CD4-positive, alpha-beta T cell (primary cell): Measurements from ENCODE around the gene LETM1. TPM values are rescaled to one million over a fixed set of nuclear protein-coding genes. Genes with fewer than 3 reads are reported as not detected.

Experiments used
- ATAC-seq: fragments of 200-7000 bp; cut with Tn5 transposase; one replicate; pipeline ENCODE4 v1.10.0; 2022; ENCODE audit warnings: mild to moderate bottlenecking; ENCODE audit not compliant: poor library complexity
- CTCF ChIA-PET: fragments of 350-600 bp; sonication (Branson Sonifier 250); formaldehyde crosslinking; loops from one replicate; lab custom pipeline; 2021; ENCODE audit warnings: antibody characterized with exemption, inconsistent platforms; lab: Charles Lee
- POLR2A ChIA-PET: fragments of 350-600 bp; sonication (Branson Sonifier 250); formaldehyde crosslinking; loops from one replicate; lab custom pipeline; 2021; ENCODE audit warnings: antibody characterized with exemption, inconsistent platforms; lab: Charles Lee
- DNase-seq, 14 experiments: peaks; one replicate each; pipeline ENCODE4 v3.0.0-alpha.2; 2013 to 2020; ENCODE audit warnings: mixed read lengths in 2 of 14
- H3K27ac ChIP-seq, 2 donors: one replicate each; pipeline versions ENCODE4 v1.5.1 to v1.7.0; 2013; ENCODE audit warnings: low read length in 2 of 2, low read depth in 1 of 2, mild to moderate bottlenecking in 1 of 2
- H3K27me3 ChIP-seq, 2 experiments: 1 replicate in 1 of 2; 2 replicates in 1 of 2; pipeline versions ENCODE4 v1.6.1 to v1.7.0; 2013; ENCODE audit warnings: low read length in 2 of 2, control low read depth in 1 of 2, mild to moderate bottlenecking in 1 of 2, moderate library complexity in 1 of 2; ENCODE audit not compliant: insufficient read depth in 2 of 2, control insufficient read depth in 1 of 2
- H3K36me3 ChIP-seq: one replicate; pipeline ENCODE4 v1.6.1; 2013; ENCODE audit warnings: low read length, control low read depth; ENCODE audit not compliant: insufficient read depth
- H3K4me1 ChIP-seq: one replicate; pipeline ENCODE4 v1.6.1; 2013; ENCODE audit warnings: low read length, control low read depth; ENCODE audit not compliant: insufficient read depth
- H3K4me3 ChIP-seq: one replicate; pipeline ENCODE4 v1.5.1; 2013; ENCODE audit warnings: mild to moderate bottlenecking, low read length, moderate library complexity
- H3K9me3 ChIP-seq, 2 experiments: 1 replicate in 1 of 2; 2 replicates in 1 of 2; pipeline versions ENCODE4 v1.6.1 to v1.7.0; 2013; ENCODE audit warnings: low read length in 2 of 2, mild to moderate bottlenecking in 2 of 2, control low read depth in 1 of 2, moderate library complexity in 1 of 2; ENCODE audit not compliant: control insufficient read depth in 1 of 2, insufficient read depth in 1 of 2
- H3K27ac Mint-ChIP-seq: one replicate; pipeline ENCODE4 v1.8.0; 2020; ENCODE audit warnings: mixed read lengths
- H3K27me3 Mint-ChIP-seq: one replicate; pipeline ENCODE4 v1.8.0; 2021; ENCODE audit warnings: mixed read lengths
- H3K36me3 Mint-ChIP-seq: one replicate; pipeline ENCODE4 v1.8.0; 2021; ENCODE audit warnings: low read depth, mixed read lengths
- H3K4me1 Mint-ChIP-seq: one replicate; pipeline ENCODE4 v1.8.0; 2021; ENCODE audit warnings: low read depth, mixed read lengths
- H3K4me3 Mint-ChIP-seq: one replicate; pipeline ENCODE4 v1.8.0; 2020; ENCODE audit warnings: mild to moderate bottlenecking, mixed read lengths
- H3K9me3 Mint-ChIP-seq: one replicate; pipeline ENCODE4 v1.8.0; 2020; ENCODE audit warnings: mixed read lengths
- intact Hi-C, 2 experiments: fragments of 100-400 bp; cut with DNase I in 1 of 2; cut with micrococcal nuclease in 1 of 2; formaldehyde crosslinking; loops; one replicate each; pipeline versions ENCODE4 v1.15.1 to v1.9.0; 2023 to 2025; cut with DNase I, micrococcal nuclease
- total RNA-seq, 174 experiments: library from RNA in 2 of 174; stranded (reverse) in 2 of 174; gene quantifications; one replicate each; pipeline ENCODE4 v1.2.3 and lab custom pipeline; 2021 to 2026
- TF ChIP-seq, protein P1 (sequence below): fragments of 200-600 bp; IDR thresholded peaks from one replicate; pipeline ENCODE4 v1.8.0; 2022; ENCODE audit warnings: antibody characterized with exemption, mild to moderate bottlenecking

LETM1 gene
- total RNA-seq, 2 experiments from 2014 or later: 21.2 to 25.2 TPM

DNA sequence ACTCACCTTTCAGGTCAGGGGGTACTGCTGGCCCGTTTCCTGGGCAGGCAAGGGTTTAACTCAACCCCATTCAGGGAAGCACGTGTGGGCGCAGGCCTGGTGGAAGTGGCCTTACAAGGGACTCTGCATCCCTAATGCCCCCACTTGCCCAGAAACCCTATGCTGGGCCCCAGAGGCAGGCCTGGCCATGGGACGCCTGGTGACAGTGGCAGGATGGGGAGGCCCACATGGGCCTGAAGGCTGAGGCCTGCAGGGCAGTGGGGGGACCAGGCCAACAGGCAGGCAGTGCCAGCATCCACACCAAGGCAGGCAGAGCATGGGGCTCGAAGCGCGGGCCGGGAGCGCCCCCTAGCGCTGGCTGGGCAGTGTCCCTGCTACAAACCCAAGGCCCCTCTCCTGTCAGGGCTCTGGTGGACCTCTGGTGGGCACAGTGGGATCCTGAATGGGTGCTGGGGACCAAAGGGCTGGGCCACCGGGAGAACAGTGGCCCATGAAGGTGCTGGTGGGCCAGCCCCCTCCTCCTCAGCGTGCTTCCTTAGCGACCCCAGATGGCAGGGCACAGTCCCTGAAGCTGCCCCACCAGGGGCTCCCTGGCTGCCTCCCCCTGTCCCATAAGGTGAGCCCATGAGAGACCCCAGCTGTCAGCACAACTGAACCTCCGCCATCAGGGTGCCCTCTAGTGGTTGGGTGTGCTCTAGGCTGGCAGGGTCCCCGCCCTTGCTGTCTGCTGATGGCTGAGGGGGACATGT, 46.0 kb downstream of the LETM1 start:
- Mint-ChIP-seq H3K4me1 (no peaks in the 10 kb centered on the region), H3K36me3 (peaks cover 22% of the 10 kb centered on the region), H3K4me3 (no peak overlapping the region), H3K27me3 (no peaks in the 10 kb centered on the region), H3K27ac (no peak overlapping the region), H3K9me3 (no peaks in the 10 kb centered on the region)
- H3K4me1 ChIP-seq: no peaks in the 10 kb centered on the region
- H3K27ac ChIP-seq: no peak overlapping the region
- peak; percentile 38 to 79 (median 60) for DNase-seq
- ChIA-PET CTCF (interaction anchor here (1.2 kb wide), 2 partner anchors 61 to 63 kb away, joined by 3 to 5 read pairs; no protein-coding TSS in a partner anchor), POLR2A (no interaction called here)
- intact Hi-C loops: loop anchor here (2.0 to 5.0 kb wide), 5 partner anchors 48 to 118 kb away; no protein-coding TSS in a partner anchor
- no peak overlapping the region for H3K4me3 ChIP-seq
- H3K36me3 ChIP-seq: peaks cover 11% of the 10 kb centered on the region
- peak; percentile 77 for ATAC-seq
- H3K27me3 ChIP-seq: no peaks in the 10 kb centered on the region
- TF ChIP-seq, protein P1, sequence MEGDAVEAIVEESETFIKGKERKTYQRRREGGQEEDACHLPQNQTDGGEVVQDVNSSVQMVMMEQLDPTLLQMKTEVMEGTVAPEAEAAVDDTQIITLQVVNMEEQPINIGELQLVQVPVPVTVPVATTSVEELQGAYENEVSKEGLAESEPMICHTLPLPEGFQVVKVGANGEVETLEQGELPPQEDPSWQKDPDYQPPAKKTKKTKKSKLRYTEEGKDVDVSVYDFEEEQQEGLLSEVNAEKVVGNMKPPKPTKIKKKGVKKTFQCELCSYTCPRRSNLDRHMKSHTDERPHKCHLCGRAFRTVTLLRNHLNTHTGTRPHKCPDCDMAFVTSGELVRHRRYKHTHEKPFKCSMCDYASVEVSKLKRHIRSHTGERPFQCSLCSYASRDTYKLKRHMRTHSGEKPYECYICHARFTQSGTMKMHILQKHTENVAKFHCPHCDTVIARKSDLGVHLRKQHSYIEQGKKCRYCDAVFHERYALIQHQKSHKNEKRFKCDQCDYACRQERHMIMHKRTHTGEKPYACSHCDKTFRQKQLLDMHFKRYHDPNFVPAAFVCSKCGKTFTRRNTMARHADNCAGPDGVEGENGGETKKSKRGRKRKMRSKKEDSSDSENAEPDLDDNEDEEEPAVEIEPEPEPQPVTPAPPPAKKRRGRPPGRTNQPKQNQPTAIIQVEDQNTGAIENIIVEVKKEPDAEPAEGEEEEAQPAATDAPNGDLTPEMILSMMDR: peak; percentile 67
- peaks cover 0 to 4% of the 10 kb centered on the region in 2 experiments for H3K9me3 ChIP-seq

GRCh38 chr4:1808851-1809753, 46.9 kb downstream of the LETM1 start:
- no peaks in the 10 kb centered on the region for H3K4me1 ChIP-seq
- DNase-seq: no peak
- Mint-ChIP-seq H3K4me3 (no peak overlapping the region), H3K4me1 (no peaks in the 10 kb centered on the region), H3K27ac (no peak overlapping the region), H3K27me3 (no peaks in the 10 kb centered on the region), H3K36me3 (peaks cover 15% of the 10 kb centered on the region), H3K9me3 (no peaks in the 10 kb centered on the region)
- CTCF ChIA-PET: interaction anchor here (1.2 kb wide), 1 partner anchor 63 kb away, joined by 5 read pairs; no protein-coding TSS in a partner anchor
- H3K4me3 ChIP-seq: no peak overlapping the region
- no peak overlapping the region for H3K27ac ChIP-seq
- peaks cover 0 to 4% of the 10 kb centered on the region in 2 experiments for H3K9me3 ChIP-seq
- H3K27me3 ChIP-seq: no peaks in the 10 kb centered on the region
- no peak for ATAC-seq
- peaks cover 4% of the 10 kb centered on the region for H3K36me3 ChIP-seq
- POLR2A ChIA-PET: no interaction called here
- intact Hi-C loops: no loop called here
- TF ChIP-seq, protein P1: no peak

GRCh38 chr4:1808396-1808795, 47.6 kb downstream of the LETM1 start:
- CTCF ChIA-PET: no interaction called here
- H3K4me3 ChIP-seq: no peak overlapping the region
- no peak overlapping the region for H3K4me3 Mint-ChIP-seq
- H3K4me1 Mint-ChIP-seq: no peaks in the 10 kb centered on the region
- no peak overlapping the region for H3K27ac Mint-ChIP-seq
- no peak overlapping the region for H3K27ac ChIP-seq
- no peak for ATAC-seq
- H3K27me3 Mint-ChIP-seq: no peaks in the 10 kb centered on the region
- POLR2A ChIA-PET: no interaction called here
- intact Hi-C loops: no loop called here
- peaks cover 10% of the 10 kb centered on the region for H3K36me3 Mint-ChIP-seq
- H3K4me1 ChIP-seq: no peaks in the 10 kb centered on the region
- H3K36me3 ChIP-seq: no peaks in the 10 kb centered on the region
- H3K9me3 Mint-ChIP-seq: no peaks in the 10 kb centered on the region
- H3K27me3 ChIP-seq: no peaks in the 10 kb centered on the region
- peaks cover 0 to 4% of the 10 kb centered on the region in 2 experiments for H3K9me3 ChIP-seq
- DNase-seq: no peak
- TF ChIP-seq, protein P1: no peak
